T-helper 2 cell treated with Interferon-gamma antibody and Interleukin-4, amounts not matched to agents 5 μg/mL and 100 μg/mL, for 36 hours (primary cell): Measurements from ENCODE around the gene GNG12.

ENCODE experiments used
- DNase-seq: peaks from one replicate; pipeline ENCODE4 v3.0.0; 2021; ENCODE audit warnings: low spot score
- H3K27ac Mint-ChIP-seq: one replicate; pipeline ENCODE4 v1.8.0; 2021; ENCODE audit warnings: mild to moderate bottlenecking, mixed read lengths
- H3K27me3 Mint-ChIP-seq: one replicate; pipeline ENCODE4 v1.8.0; 2021; ENCODE audit warnings: low read depth, mixed read lengths
- H3K36me3 Mint-ChIP-seq: one replicate; pipeline ENCODE4 v1.8.0; 2021; ENCODE audit warnings: low read depth, mixed read lengths
- H3K4me1 Mint-ChIP-seq: one replicate; pipeline ENCODE4 v1.8.0; 2021; ENCODE audit warnings: low read depth, mixed read lengths
- H3K4me3 Mint-ChIP-seq: one replicate; pipeline ENCODE4 v1.8.0; 2022; ENCODE audit warnings: mild to moderate bottlenecking, moderate library complexity, mixed read lengths
- H3K9me3 Mint-ChIP-seq: one replicate; pipeline ENCODE4 v1.8.0; 2021; ENCODE audit warnings: mixed read lengths

GNG12 gene

GRCh38 chr1:67711158-67711854 lies 122.0 kb downstream of the GNG12 start:
- Mint-ChIP-seq H3K4me3 (no peak overlapping the region), H3K27me3 (peaks cover 10% of the 10 kb centered on the region), H3K4me1 (no peaks in the 10 kb centered on the region), H3K36me3 (no peaks in the 10 kb centered on the region), H3K27ac (no peak overlapping the region), H3K9me3 (no peaks in the 10 kb centered on the region)
- no peak for DNase-seq

- no peak for DNase-seq
- H3K27me3 Mint-ChIP-seq, result peaks cover 10% of the 10 kb centered on the region
- H3K9me3 Mint-ChIP-seq, result no peaks in the 10 kb centered on the region
- no peaks in the 10 kb centered on the region for H3K36me3 Mint-ChIP-seq
- no peak overlapping the region for H3K4me3 Mint-ChIP-seq
- no peak overlapping the region for H3K27ac Mint-ChIP-seq
- H3K4me1 Mint-ChIP-seq, result no peaks in the 10 kb centered on the region
These were observed 122.8 kb downstream of the GNG12 start for GRCh38 chr1:67710417-67710816.

GRCh38 chr1:67708606-67709005 lies 124.7 kb downstream of the GNG12 start:
- H3K4me3 Mint-ChIP-seq, result no peak overlapping the region
- no peaks in the 10 kb centered on the region for H3K36me3 Mint-ChIP-seq
- H3K27me3 Mint-ChIP-seq, result peaks cover 8% of the 10 kb centered on the region
- no peaks in the 10 kb centered on the region for H3K4me1 Mint-ChIP-seq
- no peak overlapping the region for H3K27ac Mint-ChIP-seq
- DNase-seq, result no peak
- H3K9me3 Mint-ChIP-seq, result no peaks in the 10 kb centered on the region

- Mint-ChIP-seq H3K27ac (no peak overlapping the region), H3K36me3 (no peaks in the 10 kb centered on the region), H3K27me3 (peaks cover 6% of the 10 kb centered on the region), H3K4me1 (peaks cover 2% of the 10 kb centered on the region), H3K9me3 (no peaks in the 10 kb centered on the region), H3K4me3 (no peak overlapping the region)
- DNase-seq, result no peak
These were observed 127.4 kb downstream of the GNG12 start for GRCh38 chr1:67705735-67706453.

- DNase-seq, result no peak
- Mint-ChIP-seq H3K4me1 (peaks cover 2% of the 10 kb centered on the region), H3K4me3 (no peak overlapping the region), H3K27ac (no peak overlapping the region), H3K27me3 (peaks cover 6% of the 10 kb centered on the region), H3K36me3 (no peaks in the 10 kb centered on the region), H3K9me3 (no peaks in the 10 kb centered on the region)
These were observed 128.9 kb downstream of the GNG12 start for GRCh38 chr1:67704351-67704750.

- Mint-ChIP-seq H3K27ac (no peak overlapping the region), H3K27me3 (peaks cover 6% of the 10 kb centered on the region), H3K4me3 (no peak overlapping the region), H3K36me3 (no peaks in the 10 kb centered on the region), H3K9me3 (no peaks in the 10 kb centered on the region), H3K4me1 (peaks cover 2% of the 10 kb centered on the region)
- no peak for DNase-seq
These were observed 131.4 kb downstream of the GNG12 start for GRCh38 chr1:67701876-67702275.

GRCh38 chr1:67700692-67701410 lies 132.4 kb downstream of the GNG12 start:
- no peak overlapping the region for H3K4me3 Mint-ChIP-seq
- H3K36me3 Mint-ChIP-seq, result no peaks in the 10 kb centered on the region
- H3K27ac Mint-ChIP-seq, result no peak overlapping the region
- peak; percentile 44 for DNase-seq
- H3K9me3 Mint-ChIP-seq, result no peaks in the 10 kb centered on the region
- H3K27me3 Mint-ChIP-seq, result peaks cover 4% of the 10 kb centered on the region
- peaks cover 2% of the 10 kb centered on the region for H3K4me1 Mint-ChIP-seq

GRCh38 chr1:67700220-67700619 lies 133.0 kb downstream of the GNG12 start:
- Mint-ChIP-seq H3K9me3 (no peaks in the 10 kb centered on the region), H3K4me3 (no peak overlapping the region), H3K27me3 (peaks cover 3% of the 10 kb centered on the region), H3K27ac (no peak overlapping the region), H3K36me3 (no peaks in the 10 kb centered on the region), H3K4me1 (peaks cover 4% of the 10 kb centered on the region)
- no peak for DNase-seq

- Mint-ChIP-seq H3K27ac (no peak overlapping the region), H3K4me1 (peaks cover 4% of the 10 kb centered on the region), H3K27me3 (no peaks in the 10 kb centered on the region), H3K36me3 (no peaks in the 10 kb centered on the region), H3K9me3 (no peaks in the 10 kb centered on the region), H3K4me3 (no peak overlapping the region)
- DNase-seq, result no peak
These were observed 136.6 kb downstream of the GNG12 start for GRCh38 chr1:67696708-67697107.

GRCh38 chr1:67695963-67696362 lies 137.3 kb downstream of the GNG12 start:
- Mint-ChIP-seq H3K36me3 (no peaks in the 10 kb centered on the region), H3K27me3 (no peaks in the 10 kb centered on the region), H3K4me3 (no peak overlapping the region), H3K27ac (no peak overlapping the region), H3K4me1 (peaks cover 2% of the 10 kb centered on the region), H3K9me3 (no peaks in the 10 kb centered on the region)
- no peak for DNase-seq

GRCh38 chr1:67691712-67692111 lies 141.6 kb downstream of the GNG12 start:
- Mint-ChIP-seq H3K9me3 (no peaks in the 10 kb centered on the region), H3K4me1 (peaks cover 14% of the 10 kb centered on the region), H3K4me3 (no peak overlapping the region), H3K27me3 (no peaks in the 10 kb centered on the region), H3K27ac (no peak overlapping the region), H3K36me3 (peaks cover 25% of the 10 kb centered on the region)
- DNase-seq, result no peak

- no peaks in the 10 kb centered on the region for H3K9me3 Mint-ChIP-seq
- no peak for DNase-seq
- no peak overlapping the region for H3K27ac Mint-ChIP-seq
- peaks cover 14% of the 10 kb centered on the region for H3K4me1 Mint-ChIP-seq
- peaks cover 29% of the 10 kb centered on the region for H3K36me3 Mint-ChIP-seq
- no peaks in the 10 kb centered on the region for H3K27me3 Mint-ChIP-seq
- no peak overlapping the region for H3K4me3 Mint-ChIP-seq
These were observed 142.9 kb downstream of the GNG12 start for GRCh38 chr1:67690411-67690810.

- peaks cover 29% of the 10 kb centered on the region for H3K36me3 Mint-ChIP-seq
- H3K9me3 Mint-ChIP-seq, result no peaks in the 10 kb centered on the region
- H3K27ac Mint-ChIP-seq, result no peak overlapping the region
- no peak overlapping the region for H3K4me3 Mint-ChIP-seq
- H3K4me1 Mint-ChIP-seq, result peaks cover 14% of the 10 kb centered on the region
- H3K27me3 Mint-ChIP-seq, result no peaks in the 10 kb centered on the region
- no peak for DNase-seq
These were observed 143.3 kb downstream of the GNG12 start for GRCh38 chr1:67690018-67690363.

GRCh38 chr1:67689267-67690017 lies 143.8 kb downstream of the GNG12 start:
- no peak for DNase-seq
- H3K4me1 Mint-ChIP-seq, result peaks cover 16% of the 10 kb centered on the region
- H3K4me3 Mint-ChIP-seq, result no peak overlapping the region
- H3K9me3 Mint-ChIP-seq, result no peaks in the 10 kb centered on the region
- no peak overlapping the region for H3K27ac Mint-ChIP-seq
- peaks cover 29% of the 10 kb centered on the region for H3K36me3 Mint-ChIP-seq
- no peaks in the 10 kb centered on the region for H3K27me3 Mint-ChIP-seq
